DOHH2 (cell line): Measurements from ENCODE around the gene MSL3B.

ENCODE experiments used
- H3F3A ChIP-seq: fragments of 200-600 bp; sonication (generic), shearing (Covaris generic); 2 replicates; pipeline ENCODE4 v1.6.0; 2016; ENCODE audit warnings: antibody characterized with exemption, mild to moderate bottlenecking; ENCODE audit not compliant: control insufficient read depth, insufficient read depth
- H3K27ac ChIP-seq: fragments of 200-600 bp; sonication (generic); 2 replicates; pipeline ENCODE4 v1.5.1; 2014; ENCODE audit warnings: low read depth, mild to moderate bottlenecking, low read length, moderate library complexity
- H3K27me3 ChIP-seq: fragments of 200-600 bp; sonication (generic); 2 replicates; pipeline ENCODE4 v1.6.1; 2014; ENCODE audit warnings: mild to moderate bottlenecking, low read length, mixed read lengths; ENCODE audit not compliant: control insufficient read depth
- H3K36me3 ChIP-seq: fragments of 200-600 bp; sonication (generic); 2 replicates; pipeline ENCODE4 v1.6.1; 2014; ENCODE audit warnings: mild to moderate bottlenecking, low read length, moderate library complexity, mixed read lengths; ENCODE audit not compliant: control insufficient read depth
- H3K4me1 ChIP-seq: fragments of 200-600 bp; sonication (generic); 2 replicates; pipeline ENCODE4 v1.6.1; 2014; ENCODE audit warnings: mild to moderate bottlenecking, low read length, mixed read lengths; ENCODE audit not compliant: control insufficient read depth
- H3K4me2 ChIP-seq: fragments of 200-600 bp; sonication (generic); 2 replicates; pipeline ENCODE4 v1.6.0; 2014; ENCODE audit warnings: mild to moderate bottlenecking, low read length, moderate library complexity
- H3K4me3 ChIP-seq: fragments of 200-600 bp; sonication (generic); 2 replicates; pipeline ENCODE4 v1.5.1; 2014; ENCODE audit warnings: mild to moderate bottlenecking, low read length, mixed read lengths
- H3K79me2 ChIP-seq: fragments of 200-600 bp; sonication (generic); 2 replicates; pipeline ENCODE4 v1.6.1; 2014; ENCODE audit warnings: mild to moderate bottlenecking, low read length, mixed read lengths; ENCODE audit not compliant: control insufficient read depth
- H3K9me2 ChIP-seq: fragments of 200-600 bp; sonication (generic); replicated peaks from 2 replicates; pipeline ENCODE4 v1.6.1; 2014; ENCODE audit warnings: mild to moderate bottlenecking, low read length, mixed read lengths; ENCODE audit not compliant: control insufficient read depth
- H3K9me3 ChIP-seq: fragments of 200-600 bp; sonication (generic); 2 replicates; pipeline ENCODE4 v1.6.1; 2014; ENCODE audit warnings: antibody characterized with exemption, low read length, mixed read lengths; ENCODE audit not compliant: control insufficient read depth, insufficient read depth
- H4K20me1 ChIP-seq: fragments of 200-600 bp; sonication (generic); 2 replicates; pipeline ENCODE4 v1.6.0; 2014; ENCODE audit warnings: low read depth, mild to moderate bottlenecking, antibody characterized with exemption, low read length, moderate library complexity; ENCODE audit not compliant: control insufficient read depth, insufficient read depth
- CTCF ChIP-seq: fragments of 200-600 bp; sonication (generic); IDR thresholded peaks from one replicate; pipeline ENCODE4 v1.5.1; 2014; ENCODE audit warnings: antibody characterized with exemption, mild to moderate bottlenecking, low read depth, low read length; ENCODE audit not compliant: poor library complexity, severe bottlenecking
- EZH2phosphoT487 ChIP-seq: fragments of 200-600 bp; sonication (generic); IDR thresholded peaks from 2 replicates; pipeline ENCODE4 v1.6.1; 2017; ENCODE audit warnings: borderline replicate concordance, mild to moderate bottlenecking, antibody characterized with exemption, low read length, moderate library complexity, mixed read lengths

MSL3B gene

GRCh38 chr2:233839447-233839820, 28.8 kb downstream of the MSL3B start:
- peaks cover 99% of the 10 kb centered on the region for H3K36me3 ChIP-seq

GRCh38 chr2:233838726-233839446, 29.3 kb downstream of the MSL3B start:
- Histone ChIP-seq H3K4me1 (no peaks in the 10 kb centered on the region), H3K9me2 (no peaks in the 10 kb centered on the region), H3K4me2 (peak overlapping the region; percentile 10; the same call in 1 of the 2 replicates), H4K20me1 (peaks cover 37% of the 10 kb centered on the region), H3K9me3 (no peaks in the 10 kb centered on the region), H3K27me3 (no peaks in the 10 kb centered on the region), H3K36me3 (peaks cover 99% of the 10 kb centered on the region), H3K27ac (no peak overlapping the region), H3F3A (peaks cover 16% of the 10 kb centered on the region), H3K4me3 (no peak overlapping the region), H3K79me2 (peaks cover 79% of the 10 kb centered on the region)
- TF ChIP-seq EZH2phosphoT487, result no peak
- TF ChIP-seq CTCF, result no peak

More at GRCh38 chr2:233839447-233839820, 28.8 kb downstream of the MSL3B start:
- Histone ChIP-seq H3K4me1 (no peaks in the 10 kb centered on the region), H3K27ac (no peak overlapping the region), H4K20me1 (peaks cover 37% of the 10 kb centered on the region), H3K9me3 (no peaks in the 10 kb centered on the region), H3K27me3 (no peaks in the 10 kb centered on the region), H3K79me2 (peaks cover 85% of the 10 kb centered on the region), H3K4me2 (peak overlapping the region; percentile 10; the same call in 1 of the 2 replicates), H3F3A (peaks cover 11% of the 10 kb centered on the region; the same call in 1 of the 2 replicates), H3K4me3 (no peak overlapping the region), H3K9me2 (no peaks in the 10 kb centered on the region)
- no peak for TF ChIP-seq CTCF
- no peak for TF ChIP-seq EZH2phosphoT487

GRCh38 chr2:233838251-233838650, 29.9 kb downstream of the MSL3B start:
- Histone ChIP-seq H3K9me3 (no peaks in the 10 kb centered on the region), H3K27me3 (no peaks in the 10 kb centered on the region), H3K79me2 (peaks cover 73% of the 10 kb centered on the region), H3K4me1 (no peaks in the 10 kb centered on the region), H3K4me3 (no peak overlapping the region), H4K20me1 (peaks cover 34% of the 10 kb centered on the region), H3F3A (peaks cover 16% of the 10 kb centered on the region), H3K27ac (no peak overlapping the region), H3K36me3 (peaks cover 92% of the 10 kb centered on the region), H3K4me2 (no peak overlapping the region), H3K9me2 (no peaks in the 10 kb centered on the region)
- TF ChIP-seq CTCF, result no peak
- no peak for TF ChIP-seq EZH2phosphoT487
